Stimulated activated CD8-positive, alpha-beta memory T cell treated with anti-CD3 and anti-CD28 coated beads, Interleukin-4, amount 100 ng/mL, for 1 hour (primary cell): ENCODE data around the gene FCHO1.
"Not testable (repeated sequence)": the region's sequence is repeated elsewhere in the genome, so short reads cannot be mapped to it uniquely, and the experiment has no call there.

Source experiments
- DNase-seq, 2 donors: peaks; one replicate each; pipeline ENCODE4 v3.0.0-alpha.2; 2020; ENCODE audit warnings: low read depth in 2 of 2, low spot score in 1 of 2

Gene FCHO1

GRCh38 chr19:17790059-17790780 is 38.9 kb downstream of the FCHO1 start:
- DNase-seq = no peak

DNA sequence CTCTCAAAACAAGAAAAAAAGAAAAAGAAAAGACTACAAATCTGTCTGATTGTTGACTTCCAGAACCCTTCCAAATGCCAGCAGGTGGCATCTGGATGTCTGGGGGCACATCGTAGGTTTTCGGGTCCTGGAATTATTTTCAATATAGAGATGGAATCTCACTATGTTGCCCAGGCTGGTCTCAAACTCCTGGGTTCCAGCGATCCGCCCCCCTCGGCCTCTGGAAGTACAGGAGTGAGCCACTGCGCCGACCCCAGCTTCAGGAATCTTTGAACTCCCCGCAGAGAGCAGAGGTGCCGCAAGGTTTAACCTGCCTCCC is 43.1 kb downstream of the FCHO1 start:
- DNase-seq = no peak

DNA sequence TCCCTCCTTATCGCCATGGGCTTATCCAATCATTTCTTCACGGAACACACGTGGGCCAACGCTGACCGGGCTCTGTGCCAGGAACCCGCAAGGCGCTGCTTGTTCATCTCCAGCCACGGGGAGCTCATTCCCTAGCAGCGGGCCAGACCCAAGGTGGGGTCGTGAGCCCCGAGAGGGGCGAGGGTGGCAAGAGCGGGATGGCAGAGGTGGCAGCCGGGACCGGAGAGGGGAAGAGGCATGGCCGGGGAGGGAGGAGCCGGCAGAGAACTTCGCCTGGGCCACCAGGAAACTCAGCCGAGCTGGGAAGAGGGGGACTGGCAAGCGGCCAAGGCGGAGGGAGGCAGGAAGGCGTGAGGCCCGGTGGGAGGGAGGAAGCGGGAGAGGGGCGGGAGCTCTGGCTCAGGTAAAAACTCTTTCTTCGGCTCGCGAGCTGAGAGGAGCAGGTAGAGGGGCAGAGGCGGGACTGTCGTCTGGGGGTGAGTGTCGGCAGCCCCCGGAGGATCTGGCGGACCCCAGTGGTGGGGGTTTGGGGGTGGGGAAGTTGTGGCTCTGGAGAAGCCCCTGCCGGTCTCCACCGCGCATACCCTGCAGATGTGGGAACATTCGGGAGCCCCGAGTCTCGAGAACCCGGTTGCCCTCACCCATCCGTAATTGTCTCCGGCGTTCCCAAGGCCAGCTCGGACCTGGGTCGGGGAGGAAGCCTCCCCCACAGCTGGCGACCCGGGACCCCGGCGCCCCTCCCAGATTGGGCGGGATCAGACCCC is 43.6 kb downstream of the FCHO1 start, which contains the start of gene B3GNT3:
TSS of gene B3GNT3 (plus strand) at position 408 of the 764 bp plus-strand sequence. CDS start 12,670 bp downstream, outside the sequence.
- no peak for DNase-seq

DNA sequence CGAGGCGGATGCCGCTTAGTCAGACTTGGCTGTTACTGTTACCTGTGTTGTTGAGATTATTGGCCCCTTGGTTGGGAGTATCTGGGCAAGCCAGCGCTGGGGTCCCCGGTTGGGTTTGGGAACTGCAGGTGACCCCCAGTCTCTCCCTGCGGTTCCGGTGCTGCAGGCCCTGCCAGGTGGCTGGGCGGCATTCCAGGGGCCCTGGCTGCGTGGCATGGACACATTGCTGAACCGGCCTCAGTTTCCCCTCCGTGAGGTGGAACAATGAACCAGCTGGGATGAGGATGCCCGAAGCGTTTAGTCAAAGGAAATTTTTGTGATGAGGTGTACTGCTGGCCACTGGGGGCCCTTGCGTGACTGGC is 44.2 kb downstream of the FCHO1 start:
- DNase-seq = no peak

DNA sequence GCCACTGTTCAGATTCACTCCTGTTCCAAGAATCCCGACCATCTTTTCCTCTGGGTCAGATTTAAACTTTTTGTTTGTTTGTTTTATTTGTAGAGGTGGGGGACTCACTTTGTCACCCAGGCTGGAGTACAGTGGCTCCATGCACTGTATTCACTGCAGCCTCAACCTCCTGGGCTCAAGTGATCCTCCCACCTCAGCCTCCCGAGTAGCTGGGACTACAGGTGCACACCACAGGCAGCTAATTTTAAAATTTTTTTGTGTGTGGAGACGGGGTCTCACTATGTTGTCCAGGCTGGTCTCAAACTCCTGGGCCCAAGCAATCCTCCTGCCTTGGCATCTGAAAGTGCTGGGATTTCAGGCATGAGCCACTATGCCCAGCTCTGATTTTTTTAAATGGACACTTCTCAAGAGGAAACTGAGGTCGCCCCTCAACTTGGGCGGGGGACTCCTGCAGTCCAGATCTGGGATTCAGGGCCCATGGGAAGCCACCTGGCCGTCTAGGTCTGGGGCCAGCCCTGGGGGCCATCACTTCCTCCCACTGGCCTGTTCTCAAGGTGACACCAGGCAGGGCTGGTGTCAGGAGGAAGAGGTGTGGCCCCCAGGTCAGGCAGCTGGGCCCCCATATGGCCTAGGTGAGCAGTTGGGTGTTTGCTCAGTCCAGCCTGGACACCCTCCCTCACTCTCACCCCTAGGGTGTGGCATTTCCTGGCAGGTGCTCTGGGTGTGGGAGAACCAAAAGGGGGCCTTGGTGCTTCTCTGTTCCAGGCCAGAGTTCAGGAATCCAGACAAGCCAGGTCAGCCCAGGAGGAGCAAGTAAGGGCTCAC is 44.9 kb downstream of the FCHO1 start:
- no peak for DNase-seq

- no peak for DNase-seq
These were observed 45.7 kb downstream of the FCHO1 start for GRCh38 chr19:17796838-17797423.

- no peak for DNase-seq
These were observed 46.3 kb downstream of the FCHO1 start for GRCh38 chr19:17797424-17798201.

DNA sequence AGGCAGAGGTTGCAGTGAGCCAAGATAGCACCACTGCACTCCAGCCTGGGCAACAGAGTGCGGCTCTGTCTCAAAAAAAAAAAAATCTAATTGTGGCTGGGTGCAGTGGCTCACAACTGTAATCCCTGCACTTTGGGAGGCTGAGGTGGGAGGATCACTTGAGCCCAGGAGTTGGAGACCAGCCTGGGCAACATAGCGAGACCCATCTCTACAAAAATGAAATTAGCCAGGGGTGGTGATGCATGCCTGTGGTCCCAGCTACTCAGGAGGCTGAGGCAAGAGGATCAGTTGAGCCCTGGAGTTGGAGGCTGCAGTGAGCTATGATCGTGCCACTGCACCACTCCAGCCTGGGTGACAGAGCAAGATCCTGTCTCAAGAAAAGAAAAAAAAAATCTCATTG is 47.3 kb downstream of the FCHO1 start:
- DNase-seq = not testable (repeated sequence)

GRCh38 chr19:17802137-17802858 is 51.0 kb downstream of the FCHO1 start:
- DNase-seq = no peak

DNA sequence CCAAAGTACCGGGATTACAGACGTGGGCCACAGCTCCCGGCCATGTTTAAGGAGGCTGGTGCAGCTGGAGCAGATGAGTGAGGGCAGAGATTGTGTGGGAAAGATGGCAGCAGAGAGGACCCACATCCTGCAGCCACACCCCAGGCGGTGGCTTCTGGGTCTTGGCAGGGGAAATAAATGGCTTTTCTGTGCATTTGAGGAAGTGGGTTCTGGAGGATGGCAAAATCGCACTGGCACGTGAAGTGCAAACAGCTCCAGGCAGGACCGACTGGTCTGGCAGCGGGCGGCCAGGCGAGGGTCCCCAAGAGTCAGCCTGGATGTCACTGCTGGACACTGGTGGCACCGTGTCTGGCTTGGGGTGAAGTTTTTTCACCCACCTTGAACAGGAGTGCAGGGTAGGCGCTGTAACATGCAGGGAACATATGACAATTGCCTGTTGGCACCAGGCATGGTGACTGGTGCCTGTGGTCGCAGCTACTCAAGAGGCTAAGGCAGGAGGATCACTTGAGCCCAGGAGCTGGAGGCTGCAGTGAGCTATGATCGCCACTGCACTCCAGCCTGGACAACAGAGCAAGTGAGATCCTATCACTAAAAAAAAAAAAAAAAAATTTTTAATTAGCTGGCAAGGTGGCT is 52.1 kb downstream of the FCHO1 start:
- DNase-seq = no peak

- DNase-seq = no peak
These were observed 54.1 kb downstream of the FCHO1 start for GRCh38 chr19:17805427-17805826.

GRCh38 chr19:17806945-17807344 is 55.7 kb downstream of the FCHO1 start:
- no peak for DNase-seq

DNA sequence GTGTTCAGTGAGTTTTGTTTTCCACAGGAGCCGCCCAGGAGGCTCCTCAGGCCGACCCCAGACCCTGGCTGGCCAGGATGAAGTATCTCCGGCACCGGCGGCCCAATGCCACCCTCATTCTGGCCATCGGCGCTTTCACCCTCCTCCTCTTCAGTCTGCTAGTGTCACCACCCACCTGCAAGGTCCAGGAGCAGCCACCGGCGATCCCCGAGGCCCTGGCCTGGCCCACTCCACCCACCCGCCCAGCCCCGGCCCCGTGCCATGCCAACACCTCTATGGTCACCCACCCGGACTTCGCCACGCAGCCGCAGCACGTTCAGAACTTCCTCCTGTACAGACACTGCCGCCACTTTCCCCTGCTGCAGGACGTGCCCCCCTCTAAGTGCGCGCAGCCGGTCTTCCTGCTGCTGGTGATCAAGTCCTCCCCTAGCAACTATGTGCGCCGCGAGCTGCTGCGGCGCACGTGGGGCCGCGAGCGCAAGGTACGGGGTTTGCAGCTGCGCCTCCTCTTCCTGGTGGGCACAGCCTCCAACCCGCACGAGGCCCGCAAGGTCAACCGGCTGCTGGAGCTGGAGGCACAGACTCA is 56.5 kb downstream of the FCHO1 start:
- no peak for DNase-seq

GRCh38 chr19:17811103-17811502 is 59.8 kb downstream of the FCHO1 start:
- no peak for DNase-seq

- DNase-seq = no peak
These were observed 60.4 kb downstream of the FCHO1 start for GRCh38 chr19:17811681-17812080.

- no peak for DNase-seq
These were observed 60.8 kb downstream of the FCHO1 start for GRCh38 chr19:17812099-17812498.

DNA sequence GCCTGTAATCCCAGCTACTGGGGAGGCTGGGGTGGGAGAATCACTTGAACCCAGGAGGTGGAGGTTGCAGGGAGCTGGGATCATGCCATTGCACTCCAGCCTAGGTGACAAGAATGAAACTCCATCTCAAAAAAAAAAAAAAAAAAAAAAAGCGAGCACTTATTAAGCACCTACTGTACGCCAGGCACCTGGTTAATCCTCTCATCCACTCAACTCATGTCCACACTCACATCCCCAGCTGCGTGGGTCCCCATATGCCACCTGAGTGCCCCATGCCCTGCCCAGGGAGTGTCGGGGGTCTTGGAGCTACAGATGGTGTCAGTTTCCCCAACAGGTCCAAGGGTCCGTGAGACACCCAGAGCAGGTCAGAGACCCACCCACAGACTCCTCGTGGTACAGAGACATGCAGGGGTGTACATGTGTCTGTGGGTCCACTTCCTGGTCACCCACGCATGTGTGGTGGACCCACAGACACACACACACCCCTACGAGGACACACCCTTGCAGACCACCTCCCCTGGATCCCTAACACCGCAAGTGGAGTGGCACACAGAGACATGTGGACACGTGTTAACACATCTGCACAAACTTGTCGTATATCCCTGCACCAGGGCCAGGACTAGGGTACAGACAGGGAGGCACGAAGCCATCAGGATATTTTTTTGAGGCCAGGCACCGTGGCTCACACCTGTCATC is 66.5 kb downstream of the FCHO1 start:
- DNase-seq = no peak

- DNase-seq = no peak
These were observed 69.9 kb downstream of the FCHO1 start, which contains the start of gene INSL3 for GRCh38 chr19:17821190-17821589. Gene INSL3 (minus strand): TSS chr19:17821519. CDS start chr19:17821506, 13 bp downstream.

- DNase-seq = no peak
These were observed 73.1 kb downstream of the FCHO1 start for GRCh38 chr19:17824339-17824738.
